Effector CD4-positive, alpha-beta T cell (primary cell): ENCODE results near the gene NTM.
"Not testable (repeated sequence)": the region's sequence is repeated elsewhere in the genome, so short reads cannot be mapped to it uniquely, and the experiment has no call there.

Experiments used
- DNase-seq: peaks from one replicate; pipeline ENCODE4 v3.0.0-alpha.2; 2020

The NTM gene

GRCh38 chr11:132307309-132308020 is 937.0 kb downstream of the NTM start:
- no peak for DNase-seq

- DNase-seq, result no peak
Measured at GRCh38 chr11:132310390-132311375, 940.3 kb downstream of the NTM start.

GRCh38 chr11:132311703-132312102 is 941.3 kb downstream of the NTM start:
- no peak for DNase-seq

- DNase-seq, result no peak
Measured at GRCh38 chr11:132312161-132312560, 941.7 kb downstream of the NTM start.

- DNase-seq, result no peak
Measured at GRCh38 chr11:132312701-132313111, 942.3 kb downstream of the NTM start.

- DNase-seq, result no peak
Measured at GRCh38 chr11:132314911-132315455, 944.6 kb downstream of the NTM start.

- DNase-seq, result no peak
Measured at GRCh38 chr11:132315696-132316095, 945.3 kb downstream of the NTM start.

GRCh38 chr11:132318421-132319157 is 948.2 kb downstream of the NTM start:
- DNase-seq, result no peak

- DNase-seq, result not testable (repeated sequence)
Measured at GRCh38 chr11:132319419-132319818, 949.0 kb downstream of the NTM start.

GRCh38 chr11:132330515-132330914 is 960.1 kb downstream of the NTM start:
- no peak for DNase-seq

GRCh38 chr11:132332521-132332920 is 962.1 kb downstream of the NTM start:
- DNase-seq, result no peak

GRCh38 chr11:132334769-132335280 is 964.4 kb downstream of the NTM start:
- no peak for DNase-seq

- DNase-seq, result no peak
Measured at GRCh38 chr11:132335311-132335710, 964.9 kb downstream of the NTM start.

- DNase-seq, result no peak
Measured at GRCh38 chr11:132336781-132337535, 966.5 kb downstream of the NTM start.

- DNase-seq, result no peak
Measured at GRCh38 chr11:132337819-132338416, 967.5 kb downstream of the NTM start.

- DNase-seq, result no peak
Measured at GRCh38 chr11:132342408-132342807, 972.0 kb downstream of the NTM start.

GRCh38 chr11:132343445-132344175 is 973.2 kb downstream of the NTM start:
- no peak for DNase-seq

- DNase-seq, result no peak
Measured at GRCh38 chr11:132346558-132347148, 976.2 kb downstream of the NTM start.

- DNase-seq, result no peak
Measured at GRCh38 chr11:132347156-132348090, 977.0 kb downstream of the NTM start.
